Measurements from ENCODE around the gene PLIN1. TPM values are rescaled to one million over a fixed set of nuclear protein-coding genes. Genes with fewer than 3 reads are reported as not detected.

PLIN1 gene
- total and polyA plus RNA-seq, 2 experiments from 2014 or later = 0.21 to 0.90 TPM

GRCh38 chr15:89646416-89647141 is 32.6 kb downstream of the PLIN1 start:
- Mint-ChIP-seq H3K36me3 (ENCODE audit: low read depth) (peaks cover 43% of the 10 kb centered on the region), H3K4me3 (no peak overlapping the region)
- no peak for ATAC-seq

More at GRCh38 chr15:89646416-89647141, 32.6 kb downstream of the PLIN1 start:
- no peak for DNase-seq (ENCODE audit: low spot score)
- no peaks in the 10 kb centered on the region for H3K79me2 ChIP-seq (replicated peaks; ENCODE audit: insufficient read depth)
- peaks cover 6% of the 10 kb centered on the region for H3K27me3 Mint-ChIP-seq (ENCODE audit: insufficient read depth, low read depth, poor library complexity)
- H3K4me3 ChIP-seq = no peak overlapping the region
- no peak overlapping the region for H3K27ac Mint-ChIP-seq
- H4K20me1 ChIP-seq (replicated peaks; ENCODE audit: insufficient read depth) = 0 out of 2 replicates have a peak, but pooled peaks cover 4% of the 10 kb centered on the region
- no peaks in the 10 kb centered on the region for H3F3A ChIP-seq (replicated peaks; ENCODE audit: low read depth)
- H3K27ac ChIP-seq (ENCODE audit: low read depth) = no peak overlapping the region
- H3K4me1 ChIP-seq (ENCODE audit: insufficient read depth) = no peaks in the 10 kb centered on the region
- no peaks in the 10 kb centered on the region; the same call in 1 of the 2 replicates for H3K36me3 ChIP-seq (ENCODE audit: insufficient read depth)
- no peak overlapping the region for H3K4me2 ChIP-seq
- no peaks in the 10 kb centered on the region for H3K9me3 Mint-ChIP-seq
- TF ChIP-seq, protein P1, sequence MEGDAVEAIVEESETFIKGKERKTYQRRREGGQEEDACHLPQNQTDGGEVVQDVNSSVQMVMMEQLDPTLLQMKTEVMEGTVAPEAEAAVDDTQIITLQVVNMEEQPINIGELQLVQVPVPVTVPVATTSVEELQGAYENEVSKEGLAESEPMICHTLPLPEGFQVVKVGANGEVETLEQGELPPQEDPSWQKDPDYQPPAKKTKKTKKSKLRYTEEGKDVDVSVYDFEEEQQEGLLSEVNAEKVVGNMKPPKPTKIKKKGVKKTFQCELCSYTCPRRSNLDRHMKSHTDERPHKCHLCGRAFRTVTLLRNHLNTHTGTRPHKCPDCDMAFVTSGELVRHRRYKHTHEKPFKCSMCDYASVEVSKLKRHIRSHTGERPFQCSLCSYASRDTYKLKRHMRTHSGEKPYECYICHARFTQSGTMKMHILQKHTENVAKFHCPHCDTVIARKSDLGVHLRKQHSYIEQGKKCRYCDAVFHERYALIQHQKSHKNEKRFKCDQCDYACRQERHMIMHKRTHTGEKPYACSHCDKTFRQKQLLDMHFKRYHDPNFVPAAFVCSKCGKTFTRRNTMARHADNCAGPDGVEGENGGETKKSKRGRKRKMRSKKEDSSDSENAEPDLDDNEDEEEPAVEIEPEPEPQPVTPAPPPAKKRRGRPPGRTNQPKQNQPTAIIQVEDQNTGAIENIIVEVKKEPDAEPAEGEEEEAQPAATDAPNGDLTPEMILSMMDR (conservative IDR thresholded peaks at IDR 0.05; ENCODE audit: low read depth in 2 of 2) = no peak
- TF ChIP-seq REST (IDR thresholded peaks at IDR 0.05; ENCODE audit: unreplicated experiment) (no peak), STAT1 (IDR thresholded peaks at IDR 0.05; ENCODE audit: unreplicated experiment) (no peak), ZNF114 (CRISPR knock-in tag; IDR thresholded peaks at IDR 0.05) (no peak), ETS1 (IDR thresholded peaks at IDR 0.05) (no peak), EZH2phosphoT487 (IDR thresholded peaks at IDR 0.05; ENCODE audit: unreplicated experiment) (no peak), NANOG (IDR thresholded peaks at IDR 0.05; ENCODE audit: borderline replicate concordance) (no peak), JUNB (IDR thresholded peaks at IDR 0.05; ENCODE audit: unreplicated experiment) (no peak), POLR2AphosphoS5 (IDR thresholded peaks at IDR 0.05; ENCODE audit: low read depth) (no peak), CREB1 (CRISPR knock-in tag; IDR thresholded peaks at IDR 0.05; ENCODE audit: low read depth) (no peak), ZNF331 (CRISPR knock-in tag; IDR thresholded peaks at IDR 0.05; ENCODE audit: low read depth) (no peak), EZH2 (IDR thresholded peaks at IDR 0.05; ENCODE audit: low read depth, unreplicated experiment) (no peak)
- TF ChIP-seq, protein P2, sequence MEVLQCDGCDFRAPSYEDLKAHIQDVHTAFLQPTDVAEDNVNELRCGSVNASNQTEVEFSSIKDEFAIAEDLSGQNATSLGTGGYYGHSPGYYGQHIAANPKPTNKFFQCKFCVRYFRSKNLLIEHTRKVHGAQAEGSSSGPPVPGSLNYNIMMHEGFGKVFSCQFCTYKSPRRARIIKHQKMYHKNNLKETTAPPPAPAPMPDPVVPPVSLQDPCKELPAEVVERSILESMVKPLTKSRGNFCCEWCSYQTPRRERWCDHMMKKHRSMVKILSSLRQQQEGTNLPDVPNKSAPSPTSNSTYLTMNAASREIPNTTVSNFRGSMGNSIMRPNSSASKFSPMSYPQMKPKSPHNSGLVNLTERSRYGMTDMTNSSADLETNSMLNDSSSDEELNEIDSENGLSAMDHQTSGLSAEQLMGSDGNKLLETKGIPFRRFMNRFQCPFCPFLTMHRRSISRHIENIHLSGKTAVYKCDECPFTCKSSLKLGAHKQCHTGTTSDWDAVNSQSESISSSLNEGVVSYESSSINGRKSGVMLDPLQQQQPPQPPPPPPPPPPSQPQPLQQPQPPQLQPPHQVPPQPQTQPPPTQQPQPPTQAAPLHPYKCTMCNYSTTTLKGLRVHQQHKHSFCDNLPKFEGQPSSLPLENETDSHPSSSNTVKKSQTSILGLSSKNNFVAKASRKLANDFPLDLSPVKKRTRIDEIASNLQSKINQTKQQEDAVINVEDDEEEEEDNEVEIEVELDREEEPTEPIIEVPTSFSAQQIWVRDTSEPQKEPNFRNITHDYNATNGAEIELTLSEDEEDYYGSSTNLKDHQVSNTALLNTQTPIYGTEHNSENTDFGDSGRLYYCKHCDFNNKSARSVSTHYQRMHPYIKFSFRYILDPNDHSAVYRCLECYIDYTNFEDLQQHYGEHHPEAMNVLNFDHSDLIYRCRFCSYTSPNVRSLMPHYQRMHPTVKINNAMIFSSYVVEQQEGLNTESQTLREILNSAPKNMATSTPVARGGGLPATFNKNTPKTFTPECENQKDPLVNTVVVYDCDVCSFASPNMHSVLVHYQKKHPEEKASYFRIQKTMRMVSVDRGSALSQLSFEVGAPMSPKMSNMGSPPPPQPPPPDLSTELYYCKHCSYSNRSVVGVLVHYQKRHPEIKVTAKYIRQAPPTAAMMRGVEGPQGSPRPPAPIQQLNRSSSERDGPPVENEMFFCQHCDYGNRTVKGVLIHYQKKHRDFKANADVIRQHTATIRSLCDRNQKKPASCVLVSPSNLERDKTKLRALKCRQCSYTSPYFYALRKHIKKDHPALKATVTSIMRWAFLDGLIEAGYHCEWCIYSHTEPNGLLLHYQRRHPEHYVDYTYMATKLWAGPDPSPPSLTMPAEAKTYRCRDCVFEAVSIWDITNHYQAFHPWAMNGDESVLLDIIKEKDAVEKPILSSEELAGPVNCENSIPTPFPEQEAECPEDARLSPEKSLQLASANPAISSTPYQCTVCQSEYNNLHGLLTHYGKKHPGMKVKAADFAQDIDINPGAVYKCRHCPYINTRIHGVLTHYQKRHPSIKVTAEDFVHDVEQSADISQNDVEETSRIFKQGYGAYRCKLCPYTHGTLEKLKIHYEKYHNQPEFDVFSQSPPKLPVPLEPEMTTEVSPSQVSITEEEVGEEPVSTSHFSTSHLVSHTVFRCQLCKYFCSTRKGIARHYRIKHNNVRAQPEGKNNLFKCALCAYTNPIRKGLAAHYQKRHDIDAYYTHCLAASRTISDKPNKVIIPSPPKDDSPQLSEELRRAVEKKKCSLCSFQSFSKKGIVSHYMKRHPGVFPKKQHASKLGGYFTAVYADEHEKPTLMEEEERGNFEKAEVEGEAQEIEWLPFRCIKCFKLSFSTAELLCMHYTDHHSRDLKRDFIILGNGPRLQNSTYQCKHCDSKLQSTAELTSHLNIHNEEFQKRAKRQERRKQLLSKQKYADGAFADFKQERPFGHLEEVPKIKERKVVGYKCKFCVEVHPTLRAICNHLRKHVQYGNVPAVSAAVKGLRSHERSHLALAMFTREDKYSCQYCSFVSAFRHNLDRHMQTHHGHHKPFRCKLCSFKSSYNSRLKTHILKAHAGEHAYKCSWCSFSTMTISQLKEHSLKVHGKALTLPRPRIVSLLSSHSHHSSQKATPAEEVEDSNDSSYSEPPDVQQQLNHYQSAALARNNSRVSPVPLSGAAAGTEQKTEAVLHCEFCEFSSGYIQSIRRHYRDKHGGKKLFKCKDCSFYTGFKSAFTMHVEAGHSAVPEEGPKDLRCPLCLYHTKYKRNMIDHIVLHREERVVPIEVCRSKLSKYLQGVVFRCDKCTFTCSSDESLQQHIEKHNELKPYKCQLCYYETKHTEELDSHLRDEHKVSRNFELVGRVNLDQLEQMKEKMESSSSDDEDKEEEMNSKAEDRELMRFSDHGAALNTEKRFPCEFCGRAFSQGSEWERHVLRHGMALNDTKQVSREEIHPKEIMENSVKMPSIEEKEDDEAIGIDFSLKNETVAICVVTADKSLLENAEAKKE (CRISPR knock-in tag; IDR thresholded peaks at IDR 0.05) = no peak
- H3K9me2 ChIP-seq (ENCODE audit: insufficient read depth) = peaks cover 2% of the 10 kb centered on the region; the same call in 1 of the 2 replicates
- 0 out of 2 replicates have a peak, but pooled peaks cover 4% of the 10 kb centered on the region for H3K27me3 ChIP-seq (ENCODE audit: insufficient read depth)
- no peak overlapping the region for H2AFZ ChIP-seq
- H3K4me1 Mint-ChIP-seq = peaks cover 2% of the 10 kb centered on the region; the same call in 1 of the 3 replicates

Measured in GM23338 (cell line).